NCI-H446 treated with DMSO at 0.1 percent for 48 hours (cell line): ENCODE data around the gene MED13L.

Experiments
- DNase-seq: peaks from one replicate; lab custom pipeline; 2025; lab: John Stamatoyannopoulos, UW

MED13L gene

GRCh38 chr12:116277467-116278278 is at the start of gene MED13L:
Gene MED13L (minus strand): TSS chr12:116277693. CDS start chr12:116277131, 562 bp downstream.
- DNase-seq, result peak; percentile 66

- DNase-seq, result no peak
Measured at GRCh38 chr12:116325336-116325664, 47.8 kb upstream of the MED13L start.

- DNase-seq, result no peak
Measured at GRCh38 chr12:116324654-116325335, 47.3 kb upstream of the MED13L start.

- no peak for DNase-seq
Measured at GRCh38 chr12:116323406-116324386, 46.2 kb upstream of the MED13L start.

GRCh38 chr12:116321913-116322312 is 44.4 kb upstream of the MED13L start:
- no peak for DNase-seq

- peak; percentile 54 for DNase-seq
Measured at GRCh38 chr12:116320791-116321217, 43.3 kb upstream of the MED13L start.

GRCh38 chr12:116319898-116320621 is 42.6 kb upstream of the MED13L start:
- DNase-seq, result peak; percentile 92

GRCh38 chr12:116319233-116319897 is 41.9 kb upstream of the MED13L start:
- peak; percentile 84 for DNase-seq

GRCh38 chr12:116318576-116319232 is 41.2 kb upstream of the MED13L start:
- DNase-seq, result peak; percentile 94

GRCh38 chr12:116317986-116318575 is 40.6 kb upstream of the MED13L start:
- no peak for DNase-seq

- no peak for DNase-seq
Measured at GRCh38 chr12:116317139-116317538, 39.6 kb upstream of the MED13L start.

GRCh38 chr12:116314477-116314876 is 37.0 kb upstream of the MED13L start:
- no peak for DNase-seq

- DNase-seq, result peak; percentile 71
Measured at GRCh38 chr12:116313194-116313927, 35.9 kb upstream of the MED13L start.

- DNase-seq, result no peak
Measured at GRCh38 chr12:116310082-116310481, 32.6 kb upstream of the MED13L start.

- no peak for DNase-seq
Measured at GRCh38 chr12:116309343-116309742, 31.9 kb upstream of the MED13L start.

GRCh38 chr12:116308647-116309046 is 31.2 kb upstream of the MED13L start:
- DNase-seq, result no peak

GRCh38 chr12:116306968-116307367 is 29.5 kb upstream of the MED13L start:
- no peak for DNase-seq

GRCh38 chr12:116306506-116306905 is 29.0 kb upstream of the MED13L start:
- DNase-seq, result no peak

- no peak for DNase-seq
Measured at GRCh38 chr12:116304621-116305020, 27.1 kb upstream of the MED13L start.
